H9 (cell line): ENCODE results near the gene FFAR4. TPM values are rescaled to one million over a fixed set of nuclear protein-coding genes. Genes with fewer than 3 reads are reported as not detected.
A peak's percentile ranks its signal among the peaks of the same experiment; 100 is the strongest.

Experiments
- DNase-seq: peaks from one replicate; pipeline ENCODE4 v3.0.0-alpha.2; 2017
- H2AFZ ChIP-seq: one replicate; pipeline ENCODE4 v1.6.1; 2013; ENCODE audit warnings: mild to moderate bottlenecking, low read length, control low read depth, moderate library complexity
- H2AK5ac ChIP-seq: 2 replicates; pipeline ENCODE4 v1.6.1; 2013; ENCODE audit warnings: low read length, control low read depth, mixed read lengths; ENCODE audit not compliant: insufficient read length
- H2BK120ac ChIP-seq: one replicate; pipeline ENCODE4 v1.6.1; 2013; ENCODE audit warnings: low read depth, mild to moderate bottlenecking, low read length, control low read depth, inconsistent platforms; ENCODE audit not compliant: poor library complexity, severe bottlenecking
- H2BK12ac ChIP-seq: 2 replicates; pipeline ENCODE4 v1.6.1; 2013; ENCODE audit warnings: low read length, control low read depth, mixed read lengths, low read depth; ENCODE audit not compliant: insufficient read length
- H2BK15ac ChIP-seq: 2 replicates; pipeline ENCODE4 v1.6.1; 2013; ENCODE audit warnings: low read depth, low read length, control low read depth
- H2BK20ac ChIP-seq: one replicate; pipeline ENCODE4 v1.6.1; 2013; ENCODE audit warnings: low read depth, mild to moderate bottlenecking, low read length, control low read depth, inconsistent platforms; ENCODE audit not compliant: poor library complexity, severe bottlenecking
- H2BK5ac ChIP-seq: 2 replicates; pipeline ENCODE4 v1.6.1; 2013; ENCODE audit warnings: low read length, control low read depth, mixed read lengths; ENCODE audit not compliant: insufficient read length
- H3K14ac ChIP-seq: 2 replicates; pipeline ENCODE4 v1.6.1; 2013; ENCODE audit warnings: low read length, control low read depth; ENCODE audit not compliant: insufficient read depth
- H3K18ac ChIP-seq: 2 replicates; pipeline ENCODE4 v1.6.1; 2013; ENCODE audit warnings: low read depth, mild to moderate bottlenecking, mixed read lengths, low read length, control low read depth; ENCODE audit not compliant: insufficient read length
- H3K23ac ChIP-seq: 2 replicates; pipeline ENCODE4 v1.6.1; 2013; ENCODE audit warnings: low read length, control low read depth, mixed read lengths, low read depth; ENCODE audit not compliant: insufficient read length
- H3K23me2 ChIP-seq: 2 replicates; pipeline ENCODE4 v1.6.1; 2013; ENCODE audit warnings: low read depth, mild to moderate bottlenecking, mixed read lengths, low read length, control low read depth; ENCODE audit not compliant: insufficient read length, poor library complexity, severe bottlenecking
- H3K27ac ChIP-seq: 2 replicates; pipeline ENCODE4 v1.5.1; 2013; ENCODE audit warnings: low read length, control low read depth, mixed read lengths, low read depth; ENCODE audit not compliant: insufficient read length
- H3K27me3 ChIP-seq: 2 replicates; pipeline ENCODE4 v1.6.1; 2013; ENCODE audit warnings: low read length, control low read depth, inconsistent platforms; ENCODE audit not compliant: insufficient read depth
- H3K4ac ChIP-seq: 2 replicates; pipeline ENCODE4 v1.6.1; 2013; ENCODE audit warnings: low read depth, mild to moderate bottlenecking, control low read depth, inconsistent platforms, low read length, moderate library complexity
- H3K4me1 ChIP-seq: 2 replicates; pipeline ENCODE4 v1.6.1; 2013; ENCODE audit warnings: low read length, control low read depth, inconsistent platforms; ENCODE audit not compliant: insufficient read depth
- H3K4me2 ChIP-seq: 2 replicates; pipeline ENCODE4 v1.6.1; 2013; ENCODE audit warnings: low read length, control low read depth, mixed read lengths; ENCODE audit not compliant: insufficient read length, insufficient read depth
- H3K56ac ChIP-seq: 2 replicates; pipeline ENCODE4 v1.6.1; 2013; ENCODE audit warnings: low read depth, mild to moderate bottlenecking, mixed read lengths, low read length, control low read depth; ENCODE audit not compliant: insufficient read length
- H3K79me1 ChIP-seq: 2 replicates; pipeline ENCODE4 v1.6.1; 2013; ENCODE audit warnings: low read depth, mild to moderate bottlenecking, moderate library complexity, low read length, control low read depth, inconsistent platforms; ENCODE audit not compliant: insufficient read depth, poor library complexity, severe bottlenecking
- H3K79me2 ChIP-seq: 2 replicates; pipeline ENCODE4 v1.6.1; 2013; ENCODE audit warnings: low read length, control low read depth, inconsistent platforms; ENCODE audit not compliant: insufficient read depth
- H3K9ac ChIP-seq: 2 replicates; pipeline ENCODE4 v1.6.1; 2013; ENCODE audit warnings: low read length, control low read depth, mixed read lengths; ENCODE audit not compliant: insufficient read length; ENCODE audit errors: extremely low read depth
- H3K9me3 ChIP-seq: one replicate; pipeline ENCODE4 v1.6.1; 2013; ENCODE audit warnings: low read depth, low read length, inconsistent platforms; ENCODE audit not compliant: control insufficient read depth
- H3T11ph ChIP-seq: one replicate; pipeline ENCODE4 v1.6.1; 2013; ENCODE audit warnings: mild to moderate bottlenecking, low read length, control low read depth, inconsistent platforms
- H4K20me1 ChIP-seq: one replicate; pipeline ENCODE4 v1.6.1; 2013; ENCODE audit not compliant: control insufficient read depth, insufficient read length, insufficient read depth
- H4K5ac ChIP-seq: 2 replicates; pipeline ENCODE4 v1.6.1; 2013; ENCODE audit warnings: low read depth, mild to moderate bottlenecking, mixed read lengths, low read length, control low read depth; ENCODE audit not compliant: insufficient read length
- H4K8ac ChIP-seq: replicated peaks from 2 replicates; pipeline ENCODE4 v1.6.1; 2013; ENCODE audit warnings: low read length, control low read depth, mixed read lengths, low read depth; ENCODE audit not compliant: insufficient read length
- H4K91ac ChIP-seq: 2 replicates; pipeline ENCODE4 v1.6.1; 2013; ENCODE audit warnings: low read depth, mild to moderate bottlenecking, moderate library complexity, mixed read lengths, low read length, control low read depth; ENCODE audit not compliant: insufficient read length
- H3K27ac Mint-ChIP-seq, 3 experiments: 2 replicates in 2 of 3; 3 replicates in 1 of 3; pipeline ENCODE4 v1.8.0; 2020 to 2021; ENCODE audit warnings: mixed read lengths in 3 of 3, mild to moderate bottlenecking in 1 of 3, moderate library complexity in 1 of 3
- H3K27me3 Mint-ChIP-seq: 2 replicates; pipeline ENCODE4 v1.8.0; 2021; ENCODE audit warnings: low read depth, mild to moderate bottlenecking, moderate library complexity, mixed read lengths
- H3K36me3 Mint-ChIP-seq, 3 experiments: 2 replicates in 2 of 3; 3 replicates in 1 of 3; pipeline ENCODE4 v1.8.0; 2020 to 2021; ENCODE audit warnings: low read depth in 3 of 3, mixed read lengths in 3 of 3; ENCODE audit not compliant: insufficient read depth in 1 of 3
- H3K4me1 Mint-ChIP-seq, 2 experiments: 2 replicates each; pipeline ENCODE4 v1.8.0; 2020; ENCODE audit warnings: mixed read lengths in 2 of 2
- H3K4me3 Mint-ChIP-seq, 2 experiments: 2 replicates in 1 of 2; 3 replicates in 1 of 2; pipeline ENCODE4 v1.8.0; 2020 to 2021; ENCODE audit warnings: mild to moderate bottlenecking in 2 of 2, mixed read lengths in 2 of 2, moderate library complexity in 1 of 2
- H3K9me3 Mint-ChIP-seq, 2 experiments: 2 replicates in 1 of 2; 3 replicates in 1 of 2; pipeline ENCODE4 v1.8.0; 2020; ENCODE audit warnings: mild to moderate bottlenecking in 2 of 2, mixed read lengths in 2 of 2, moderate library complexity in 1 of 2
- WGBS: extraction: QIAGEN DNeasy Blood & Tissue Kit; methylation state at CpG from one replicate; pipeline ENCODE4 v1.1.7; 2013; ENCODE audit warnings: missing lambda C conversion rate, low lambda C conversion rate, mixed read lengths; ENCODE audit not compliant: insufficient read length; ENCODE audit errors: extremely low coverage; 5-methylcytosine and 5-hydroxymethylcytosine counted together
- total RNA-seq: library from RNA; stranded (reverse); gene quantifications from 2 replicates; pipeline ENCODE4 v1.2.1, GENCODE V29; 2021
- TF ChIP-seq, protein P1 (sequence below): fragments of 200-600 bp; sonication (generic); conservative IDR thresholded peaks from 3 replicates; pipeline ENCODE4 v1.8.0; 2021; ENCODE audit warnings: antibody characterized with exemption, mild to moderate bottlenecking

Gene FFAR4
- total RNA-seq, 1 experiment from 2014 or later = not detected

DNA sequence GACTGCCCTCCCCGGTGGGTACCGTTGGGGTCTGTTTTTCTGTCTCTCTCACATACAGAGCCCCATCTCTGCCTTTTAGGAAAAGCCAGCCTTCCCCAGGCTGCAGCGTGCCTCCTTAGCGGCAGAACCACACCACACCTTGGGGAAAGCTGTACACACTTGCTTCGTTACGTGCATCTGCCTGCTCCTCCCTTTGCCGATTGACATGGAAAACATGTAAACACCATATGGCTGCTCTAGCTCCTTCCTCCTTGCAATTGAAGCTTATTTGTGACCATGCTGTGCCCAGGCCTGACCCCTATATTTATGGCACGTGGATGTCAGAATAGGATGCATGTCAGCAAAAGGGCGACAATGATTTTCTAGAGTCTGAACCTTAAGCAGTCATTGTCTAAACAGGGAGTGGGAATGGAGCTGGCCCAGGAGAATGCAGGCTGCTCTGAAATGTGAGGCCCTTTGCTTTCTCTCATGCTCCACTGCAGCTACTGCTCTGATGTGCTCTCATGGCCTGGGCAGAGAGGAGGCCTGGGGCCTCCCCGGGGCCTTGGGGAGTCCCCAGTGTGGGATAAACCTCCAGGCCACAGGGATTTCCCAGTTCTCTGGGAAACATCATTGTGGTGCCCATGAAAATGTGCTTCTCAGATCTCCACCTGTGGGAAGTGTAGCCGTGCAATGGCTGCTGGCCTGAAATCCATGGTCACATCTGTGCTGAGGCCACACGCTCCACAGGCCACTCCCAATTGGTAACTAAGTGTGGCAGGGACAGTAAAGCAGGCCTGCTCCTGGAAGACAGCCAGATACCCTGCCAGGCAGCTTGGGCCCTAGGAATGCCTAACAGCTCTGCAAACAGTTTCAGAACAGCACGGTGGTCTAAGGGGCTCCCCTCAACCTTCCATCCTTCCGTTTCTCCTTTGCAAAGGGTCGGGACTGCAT lies 64.4 kb downstream of the FFAR4 start:
- no peaks in the 10 kb centered on the region for H3K36me3 Mint-ChIP-seq
- no peaks in the 10 kb centered on the region for H4K20me1 ChIP-seq
- no peak overlapping the region for H2BK120ac ChIP-seq
- no peak overlapping the region for H3K14ac ChIP-seq
- H3K79me2 ChIP-seq = no peaks in the 10 kb centered on the region
- peaks cover 3 to 6% of the 10 kb centered on the region in 2 experiments; a peak in 3 of 4 replicates for H3K4me1 Mint-ChIP-seq
- H2BK5ac ChIP-seq = no peak overlapping the region
- no peak overlapping the region for H3K9ac ChIP-seq
- no peak for DNase-seq
- H2BK15ac ChIP-seq = no peak overlapping the region
- H3K4ac ChIP-seq = no peak overlapping the region
- H3K18ac ChIP-seq = no peak overlapping the region
- no peaks in the 10 kb centered on the region for H3K79me1 ChIP-seq
- no peak overlapping the region for H2AFZ ChIP-seq
- H3K4me3 Mint-ChIP-seq = peak overlapping the region in 1 of 2 experiments; percentile 48; a peak in 1 of 5 replicates
- H2BK20ac ChIP-seq = no peak overlapping the region
- no peak overlapping the region for H3K27ac ChIP-seq
- H3K4me2 ChIP-seq = no peak overlapping the region
- no peak overlapping the region for H3K23ac ChIP-seq
- no CpG with 5 or more reads among the region's 15 CpGs for WGBS
- no peak overlapping the region for H3K56ac ChIP-seq
- no peak overlapping the region for H4K5ac ChIP-seq
- TF ChIP-seq, protein P1, sequence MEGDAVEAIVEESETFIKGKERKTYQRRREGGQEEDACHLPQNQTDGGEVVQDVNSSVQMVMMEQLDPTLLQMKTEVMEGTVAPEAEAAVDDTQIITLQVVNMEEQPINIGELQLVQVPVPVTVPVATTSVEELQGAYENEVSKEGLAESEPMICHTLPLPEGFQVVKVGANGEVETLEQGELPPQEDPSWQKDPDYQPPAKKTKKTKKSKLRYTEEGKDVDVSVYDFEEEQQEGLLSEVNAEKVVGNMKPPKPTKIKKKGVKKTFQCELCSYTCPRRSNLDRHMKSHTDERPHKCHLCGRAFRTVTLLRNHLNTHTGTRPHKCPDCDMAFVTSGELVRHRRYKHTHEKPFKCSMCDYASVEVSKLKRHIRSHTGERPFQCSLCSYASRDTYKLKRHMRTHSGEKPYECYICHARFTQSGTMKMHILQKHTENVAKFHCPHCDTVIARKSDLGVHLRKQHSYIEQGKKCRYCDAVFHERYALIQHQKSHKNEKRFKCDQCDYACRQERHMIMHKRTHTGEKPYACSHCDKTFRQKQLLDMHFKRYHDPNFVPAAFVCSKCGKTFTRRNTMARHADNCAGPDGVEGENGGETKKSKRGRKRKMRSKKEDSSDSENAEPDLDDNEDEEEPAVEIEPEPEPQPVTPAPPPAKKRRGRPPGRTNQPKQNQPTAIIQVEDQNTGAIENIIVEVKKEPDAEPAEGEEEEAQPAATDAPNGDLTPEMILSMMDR = no peak
- no peaks in the 10 kb centered on the region for H3K4me1 ChIP-seq
- no peak overlapping the region for H2BK12ac ChIP-seq
- peaks cover 3% of the 10 kb centered on the region for H3K27me3 Mint-ChIP-seq
- no peaks in the 10 kb centered on the region for H3K27me3 ChIP-seq
- no peak overlapping the region for H4K8ac ChIP-seq
- H4K91ac ChIP-seq = no peak overlapping the region
- H3K23me2 ChIP-seq = no peaks in the 10 kb centered on the region
- H2AK5ac ChIP-seq = no peak overlapping the region
- H3K9me3 ChIP-seq = no peaks in the 10 kb centered on the region
- no peak overlapping the region for H3K27ac Mint-ChIP-seq
- H3T11ph ChIP-seq = no peak overlapping the region
- no peaks in the 10 kb centered on the region for H3K9me3 Mint-ChIP-seq

Other genes starting within 250 kb of the FFAR4 start
- gene MYOF, start 84.3 kb upstream of the FFAR4 start, total RNA-seq = 2.7 and 2.8 TPM in 2 replicates
- 16.1 and 17.8 TPM in 2 replicates for gene CEP55, start 70.1 kb upstream of the FFAR4 start, total RNA-seq
- gene RBP4, start 34.6 kb downstream of the FFAR4 start, total RNA-seq = not detected in 2 replicates
- not detected in 2 replicates for gene PDE6C, start 45.9 kb downstream of the FFAR4 start, total RNA-seq
- 11.7 and 12.4 TPM in 2 replicates for gene FRA10AC1, start 135.9 kb downstream of the FFAR4 start, total RNA-seq
- 1.1 and 1.2 TPM in 2 replicates for gene LGI1, start 191.3 kb downstream of the FFAR4 start, total RNA-seq